Astrocyte of the hippocampus (primary cell): ENCODE results near the gene MICU1.
"Not testable (repeated sequence)": the region's sequence is repeated elsewhere in the genome, so short reads cannot be mapped to it uniquely, and the experiment has no call there.

Source experiments
- DNase-seq: peaks from one replicate; pipeline ENCODE4 v3.0.0; 2011; ENCODE audit warnings: low read depth, low spot score

MICU1 gene

DNA sequence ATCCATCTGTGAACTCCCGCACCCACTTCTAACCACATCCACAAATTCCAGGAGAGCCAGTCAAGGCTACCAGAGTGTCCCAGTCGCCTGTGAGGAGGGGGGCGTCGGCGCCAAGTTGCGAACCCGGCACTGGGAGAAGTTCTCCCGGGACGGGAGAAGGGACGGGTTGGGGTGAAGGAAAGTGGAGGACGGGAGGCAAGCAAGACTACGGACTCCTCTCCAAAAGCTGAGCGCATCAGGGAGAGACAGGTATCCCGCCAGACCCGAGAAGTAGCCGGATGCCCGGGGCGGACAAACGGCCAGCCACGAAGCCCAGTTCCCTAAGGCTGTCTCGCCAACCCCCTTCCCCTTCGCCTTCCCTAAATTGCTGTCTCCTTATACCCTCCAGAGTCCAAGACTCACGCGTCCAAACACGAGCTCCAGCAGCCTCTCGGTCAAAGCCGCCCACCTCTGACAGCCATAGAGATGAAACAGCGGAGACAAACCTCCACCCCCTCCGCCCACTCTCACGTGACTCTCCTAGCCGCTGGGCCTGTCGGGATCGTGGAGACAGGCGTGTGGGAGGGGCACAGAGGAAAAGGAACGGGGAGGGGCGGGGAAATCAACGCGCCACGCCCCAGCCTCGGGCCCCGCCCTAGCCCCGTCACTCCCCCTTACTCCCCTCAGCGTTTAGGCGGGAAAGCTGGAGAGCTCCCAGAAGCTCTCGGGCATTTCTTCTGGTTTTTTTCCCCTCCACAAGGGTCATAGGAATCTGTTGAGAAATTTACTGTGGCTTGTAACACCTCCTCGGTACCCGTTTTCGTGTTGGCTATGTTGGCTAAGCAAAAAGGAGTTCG is at the start of gene MICU1:
MICU1 (minus strand) TSS at position 472 of the 836 bp plus-strand sequence. CDS start 59,286 bp downstream, outside the sequence.
- DNase-seq, result peak; percentile 98

DNA sequence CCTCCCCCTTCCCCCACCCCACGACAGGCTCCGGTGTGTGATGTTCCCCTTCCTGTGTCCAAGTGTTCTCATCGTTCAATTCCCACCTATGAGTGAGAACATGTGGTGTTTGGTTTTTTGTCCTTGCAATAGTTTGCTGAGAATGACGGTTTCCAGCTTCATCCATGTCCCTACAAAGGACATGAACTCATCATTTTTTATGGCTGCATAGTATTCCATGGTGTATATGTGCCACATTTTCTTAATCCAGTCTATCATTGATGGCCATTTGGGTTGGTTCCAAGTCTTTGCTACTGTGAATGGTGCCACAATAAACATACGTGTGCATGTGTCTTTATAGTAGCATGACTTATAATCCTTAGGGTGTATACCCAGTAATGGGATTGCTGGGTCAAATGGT is 48.3 kb upstream of the MICU1 start:
- not testable (repeated sequence) for DNase-seq

- DNase-seq, result no peak
These were observed 47.4 kb upstream of the MICU1 start for GRCh38 chr10:72673280-72673679.

DNA sequence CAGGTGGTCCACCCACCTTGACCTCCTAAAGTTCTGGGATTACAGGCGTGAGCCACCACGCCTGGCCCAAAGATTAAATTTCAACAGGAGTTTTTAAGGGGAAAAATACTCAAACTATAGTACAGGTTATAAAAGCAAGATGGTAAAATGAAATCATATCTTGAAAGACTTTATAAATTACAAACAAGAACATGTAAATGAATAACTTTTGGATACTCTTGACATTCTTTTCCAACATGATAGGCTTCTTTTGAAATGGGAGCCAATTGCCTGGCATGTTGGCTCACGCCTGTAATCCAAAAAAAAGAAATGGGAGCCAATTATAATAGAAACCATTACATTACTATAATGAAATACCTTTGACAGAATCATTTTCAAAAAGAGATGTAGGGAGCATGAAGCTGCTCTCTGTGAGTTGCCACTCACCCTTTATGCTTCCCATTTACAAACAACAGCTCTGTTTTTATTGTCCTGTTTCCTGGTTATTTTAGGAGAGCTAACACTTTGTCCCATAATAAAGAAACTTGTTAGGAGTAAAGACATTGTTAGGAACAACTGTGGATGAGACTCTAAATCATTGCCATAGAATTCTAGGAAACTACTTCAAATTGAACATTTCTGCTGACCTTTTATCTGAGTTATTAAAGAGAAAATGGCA is 41.5 kb upstream of the MICU1 start:
- no peak for DNase-seq

DNA sequence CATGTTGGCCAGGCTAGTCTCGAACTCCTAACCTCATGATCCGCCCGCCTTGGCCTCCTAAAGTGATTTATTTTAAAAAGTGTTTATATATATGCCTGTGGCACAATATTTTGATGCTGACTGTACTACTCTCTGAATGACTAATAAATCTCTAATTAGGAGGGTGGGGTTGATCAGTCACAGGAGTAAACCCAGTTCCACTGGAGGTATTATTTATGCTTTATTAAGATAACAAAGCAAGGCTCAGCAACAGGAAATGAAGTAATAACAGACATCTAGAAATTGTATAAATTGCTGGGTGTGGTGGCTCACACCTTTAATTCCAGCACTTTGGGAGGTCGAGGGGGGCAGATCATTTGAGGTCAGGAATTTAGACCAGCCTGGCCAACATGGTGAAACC is 40.0 kb upstream of the MICU1 start:
- DNase-seq, result no peak

DNA sequence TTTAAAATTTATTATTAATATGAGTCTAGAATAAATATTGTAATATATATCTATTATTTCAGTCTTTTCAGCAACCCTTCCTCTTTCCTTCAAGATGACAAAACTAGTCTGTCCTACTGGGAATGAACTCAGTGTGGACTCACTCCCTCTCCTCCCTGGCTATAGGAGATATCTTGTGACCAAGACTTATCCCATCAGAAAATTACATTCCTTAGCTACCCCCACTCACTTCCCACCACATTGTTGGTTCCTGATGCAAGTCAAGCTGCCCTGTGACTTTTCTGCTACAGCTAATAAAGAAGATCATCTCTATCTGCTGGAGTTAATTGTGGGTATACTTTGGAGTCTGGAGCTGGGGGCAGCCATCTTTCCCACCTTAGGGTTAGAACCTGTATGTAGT is 38.1 kb upstream of the MICU1 start:
- no peak for DNase-seq

GRCh38 chr10:72661431-72661830 is 35.6 kb upstream of the MICU1 start:
- no peak for DNase-seq

GRCh38 chr10:72660220-72660619 is 34.3 kb upstream of the MICU1 start:
- no peak for DNase-seq

DNA sequence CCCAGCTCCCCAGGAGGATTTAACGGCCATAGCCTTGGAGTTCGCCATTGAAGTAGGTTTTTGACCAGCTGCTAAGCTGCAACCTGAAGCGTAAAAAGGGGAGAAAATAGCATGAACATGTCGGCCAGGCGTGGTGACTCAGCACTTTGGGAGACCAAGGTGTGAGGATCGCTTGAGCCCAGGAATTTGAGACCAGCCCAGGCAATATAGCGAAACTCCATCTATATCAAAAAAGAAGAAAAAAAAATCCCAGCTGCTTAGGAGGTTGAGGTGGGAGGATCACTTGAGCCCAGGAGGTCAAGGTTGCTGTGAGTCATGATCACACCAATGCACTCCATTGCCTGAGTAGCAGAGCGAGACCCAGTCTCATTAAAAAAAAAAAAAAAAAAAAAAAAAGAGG is 33.8 kb upstream of the MICU1 start:
- DNase-seq, result no peak

DNA sequence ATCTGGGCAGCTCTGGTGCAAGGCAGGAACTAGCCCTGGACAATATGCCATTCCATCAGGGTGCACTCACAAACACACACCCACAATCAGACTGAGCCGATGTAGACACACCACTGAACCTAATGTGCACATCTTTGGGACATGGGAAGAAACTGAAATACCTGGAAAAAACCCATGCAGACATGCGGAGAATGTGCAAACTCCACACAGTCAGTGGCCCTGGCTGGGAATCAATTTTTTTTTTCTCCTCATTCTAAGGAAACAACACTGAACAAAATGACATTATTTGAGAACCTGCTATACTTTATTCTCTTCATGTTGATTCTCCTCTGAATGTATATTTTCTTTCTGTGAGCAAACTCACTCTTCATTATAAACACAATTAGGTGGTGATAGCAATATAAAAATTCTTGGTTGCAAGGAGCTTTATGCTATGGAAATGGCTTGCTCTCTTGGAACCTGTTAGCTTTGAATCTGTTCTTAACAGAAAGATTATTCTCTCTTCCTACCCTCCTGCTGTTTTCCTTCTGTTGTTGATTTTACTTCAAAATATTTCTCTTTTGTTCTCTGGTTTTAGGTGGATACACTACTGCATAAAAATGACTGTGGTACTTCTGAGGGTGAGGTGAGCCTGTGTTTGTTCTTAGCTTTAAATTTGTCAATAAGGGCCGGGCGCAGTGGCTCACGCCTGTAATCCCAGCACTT is 33.0 kb upstream of the MICU1 start:
- DNase-seq, result no peak

GRCh38 chr10:72654720-72655119 is 28.8 kb upstream of the MICU1 start:
- no peak for DNase-seq

DNA sequence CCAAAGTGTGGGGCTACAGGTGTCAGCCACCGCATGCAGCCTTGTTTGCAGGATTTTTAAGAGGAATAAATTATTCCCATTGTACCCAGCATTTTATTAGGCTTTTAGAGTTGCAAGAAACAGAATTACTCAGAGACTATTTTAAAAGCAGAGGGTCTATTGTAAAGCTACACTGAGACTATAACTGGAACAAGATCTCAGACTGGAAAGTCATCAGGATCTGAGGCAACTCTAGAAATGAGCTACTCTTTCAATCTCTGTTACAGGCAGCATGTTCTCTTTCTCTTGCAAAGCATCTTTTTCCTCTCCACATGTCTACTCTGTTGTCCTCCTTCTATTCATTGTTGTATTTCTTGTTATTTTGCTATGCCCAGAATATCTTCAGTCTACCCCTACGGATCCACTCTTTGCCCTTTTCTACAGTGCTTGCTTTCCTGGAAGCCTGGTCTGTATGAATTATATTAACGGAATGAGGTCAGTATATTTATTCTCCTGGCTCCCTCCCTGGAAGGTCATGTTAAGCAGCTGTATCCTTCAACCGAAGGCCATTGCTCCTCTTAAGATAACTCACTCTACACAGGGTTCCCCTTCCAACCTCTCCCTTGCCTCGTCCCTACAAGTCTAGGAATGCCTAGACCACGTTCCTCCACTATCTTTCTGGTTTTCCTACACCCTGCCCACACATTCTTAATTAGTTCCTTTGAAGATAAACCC is 27.7 kb upstream of the MICU1 start:
- DNase-seq, result no peak

DNA sequence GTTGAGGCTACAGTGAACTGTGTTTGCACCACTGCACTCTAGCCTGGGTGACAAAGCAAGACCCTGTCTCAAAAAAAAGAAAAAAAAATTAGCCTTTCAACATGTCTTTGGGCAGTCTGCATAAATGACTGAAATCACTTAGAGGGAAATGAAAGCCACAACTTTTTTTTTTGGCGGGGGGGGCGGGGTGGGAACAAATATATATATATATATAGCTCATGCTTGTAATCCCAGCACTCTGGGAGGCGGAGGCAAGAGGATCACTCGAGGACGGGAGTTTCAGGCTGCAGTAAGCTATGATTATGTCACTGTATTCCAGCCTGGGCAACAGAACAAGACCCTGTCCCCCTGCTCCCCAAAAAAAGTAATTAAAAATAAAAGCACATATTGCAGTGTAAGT is 23.4 kb upstream of the MICU1 start:
- DNase-seq, result no peak

DNA sequence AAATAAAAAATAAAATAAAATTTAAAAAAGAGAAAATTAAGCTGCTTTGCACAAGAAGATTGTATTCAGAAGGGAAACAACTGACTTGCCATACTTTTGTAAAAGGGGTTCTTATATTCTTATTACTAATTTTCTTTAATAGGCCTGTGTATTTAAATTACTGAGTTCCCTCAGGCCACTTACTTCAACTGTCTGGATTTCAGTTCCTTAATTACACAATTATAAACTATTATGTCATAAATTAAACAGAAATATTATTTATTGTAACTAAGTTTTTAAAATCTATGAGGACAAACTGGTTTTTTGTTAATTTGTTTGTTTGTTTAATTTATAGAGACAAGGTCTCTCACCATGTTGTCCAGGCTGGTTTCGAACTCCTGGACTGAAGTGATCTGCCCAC is 22.4 kb upstream of the MICU1 start:
- no peak for DNase-seq

DNA sequence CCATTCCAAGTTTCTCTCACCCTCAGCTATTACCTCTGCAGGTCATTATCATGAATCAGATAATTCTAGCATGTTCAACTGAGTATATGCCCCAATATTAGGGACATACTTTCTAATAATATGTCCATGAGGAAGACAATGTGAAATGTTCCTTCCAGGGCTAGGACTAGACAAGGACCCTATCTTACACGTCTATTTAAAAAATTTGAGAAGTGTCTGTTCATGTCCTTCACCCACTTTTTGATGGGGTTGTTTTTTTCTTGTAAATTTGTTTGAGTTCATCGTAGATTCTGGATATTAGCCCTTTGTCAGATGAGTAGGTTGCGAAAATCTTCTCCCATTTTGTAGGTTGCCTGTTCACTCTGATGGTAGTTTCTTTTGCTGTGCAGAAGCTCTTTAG is 21.1 kb upstream of the MICU1 start:
- DNase-seq, result not testable (repeated sequence)

DNA sequence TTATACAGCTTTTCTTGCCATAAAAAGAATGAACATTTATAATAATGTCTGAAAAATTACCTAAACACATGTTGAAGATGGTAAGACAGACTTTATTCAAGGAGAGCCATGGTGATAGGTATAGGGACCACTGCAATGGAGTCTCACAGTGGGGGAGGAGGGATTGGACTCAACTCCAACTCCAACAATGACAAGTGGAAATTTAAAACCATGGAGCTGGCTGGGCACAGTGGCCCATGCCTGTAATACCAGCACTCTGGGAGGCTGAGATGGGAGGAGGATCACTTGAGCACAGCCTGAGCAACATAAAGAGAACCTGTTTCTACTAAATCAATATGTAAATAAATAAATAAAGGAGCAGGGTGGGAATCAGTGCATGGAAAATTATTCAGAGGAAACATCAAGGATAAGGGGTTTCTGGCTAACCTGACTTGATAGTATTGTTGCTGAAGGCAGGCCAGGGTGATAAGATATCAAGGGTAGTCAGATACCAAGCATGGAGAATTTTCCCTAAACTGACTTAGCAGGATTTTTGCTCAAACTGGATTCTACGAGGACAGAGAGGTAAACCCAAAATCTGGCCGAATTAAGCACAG is 19.5 kb upstream of the MICU1 start:
- no peak for DNase-seq

- DNase-seq, result no peak
These were observed 16.4 kb upstream of the MICU1 start for GRCh38 chr10:72642318-72642717.

DNA sequence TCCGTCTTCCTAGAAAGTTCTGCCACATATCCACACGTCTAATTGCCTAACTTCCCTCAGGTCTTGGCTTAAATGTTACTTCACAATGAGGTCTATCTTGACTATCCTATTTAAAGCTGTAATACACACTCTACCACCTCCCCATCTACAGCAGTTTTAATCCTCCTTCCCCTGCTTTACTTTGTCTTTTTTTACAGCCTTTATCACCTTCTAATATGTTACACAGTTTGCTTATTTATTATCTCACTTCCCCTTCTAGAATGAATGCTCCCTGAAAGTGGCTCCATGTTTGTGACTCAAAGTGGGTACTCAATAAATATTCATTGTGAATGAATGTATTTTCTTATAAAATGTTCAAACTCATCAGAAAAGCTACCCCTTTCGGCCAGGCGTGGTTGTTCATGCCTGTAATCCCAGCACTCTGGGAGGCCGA is 13.6 kb upstream of the MICU1 start:
- DNase-seq, result no peak

DNA sequence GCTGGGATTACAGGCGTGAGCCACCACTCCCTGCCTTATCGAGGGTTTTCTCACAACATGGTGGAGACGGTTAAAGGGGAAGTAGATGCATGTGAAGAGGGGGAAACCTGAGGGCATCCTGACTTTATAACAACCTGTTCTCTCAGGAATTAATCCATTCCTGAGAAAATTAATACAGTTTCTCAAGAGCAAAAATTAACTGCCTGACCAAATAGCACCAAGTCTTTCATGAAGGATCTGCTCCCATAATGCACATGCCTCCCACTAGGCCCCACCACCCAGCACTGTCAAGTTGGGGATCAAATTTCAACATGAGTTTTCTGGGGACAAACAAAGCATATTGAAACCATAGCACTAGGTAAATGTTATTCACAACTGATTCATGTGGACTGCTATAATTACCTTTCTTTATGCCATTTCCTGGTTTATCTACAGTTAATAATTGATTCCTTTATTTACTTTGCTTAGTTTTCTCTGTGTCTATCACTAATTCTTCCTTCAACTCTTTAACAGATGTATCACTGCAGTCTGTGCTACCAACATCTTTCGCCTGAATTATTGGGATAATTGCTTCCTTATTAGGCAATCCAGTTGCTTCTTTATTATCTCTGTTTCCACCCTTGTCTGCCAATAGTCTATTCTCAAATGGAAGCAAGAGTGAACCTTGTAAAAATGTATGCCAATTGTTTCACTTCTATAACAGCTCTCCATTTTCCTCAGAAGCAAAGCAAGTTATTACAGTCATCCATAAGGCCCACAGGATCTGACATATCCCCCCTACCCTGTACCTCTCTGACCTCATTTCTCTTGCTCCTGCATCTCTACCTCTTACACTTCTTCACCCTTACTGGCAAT is 12.9 kb upstream of the MICU1 start:
- no peak for DNase-seq

GRCh38 chr10:72637398-72637857 is 11.5 kb upstream of the MICU1 start:
- DNase-seq, result peak; percentile 65
